Gastrocnemius medialis (tissue), 4 donors: ENCODE measurements around the gene MBL2.

Experiments used
- POLR2A ChIP-seq, 2 donors: fragments of 450-650 bp; IDR thresholded peaks; one replicate each; pipeline ENCODE4 v1.6.1; 2017; ENCODE audit warnings: antibody characterized with exemption in 2 of 2, mild to moderate bottlenecking in 2 of 2, moderate library complexity in 2 of 2
- TF ChIP-seq, protein P1 (sequence below), 5 experiments: fragments of 450-650 bp in 3 of 5; fragments of 200-600 bp in 2 of 5; sonication (generic) in 2 of 5; IDR thresholded peaks in 4 of 5; conservative IDR thresholded peaks in 1 of 5; 1 replicate in 4 of 5; 2 replicates in 1 of 5; pipeline ENCODE4 v1.5.1; 2016 to 2019; ENCODE audit warnings: antibody characterized with exemption in 5 of 5, mild to moderate bottlenecking in 3 of 5, moderate library complexity in 3 of 5

GRCh38 chr10:52811776-52812175 is 39.2 kb upstream of the MBL2 start:
- TF ChIP-seq, protein P1, sequence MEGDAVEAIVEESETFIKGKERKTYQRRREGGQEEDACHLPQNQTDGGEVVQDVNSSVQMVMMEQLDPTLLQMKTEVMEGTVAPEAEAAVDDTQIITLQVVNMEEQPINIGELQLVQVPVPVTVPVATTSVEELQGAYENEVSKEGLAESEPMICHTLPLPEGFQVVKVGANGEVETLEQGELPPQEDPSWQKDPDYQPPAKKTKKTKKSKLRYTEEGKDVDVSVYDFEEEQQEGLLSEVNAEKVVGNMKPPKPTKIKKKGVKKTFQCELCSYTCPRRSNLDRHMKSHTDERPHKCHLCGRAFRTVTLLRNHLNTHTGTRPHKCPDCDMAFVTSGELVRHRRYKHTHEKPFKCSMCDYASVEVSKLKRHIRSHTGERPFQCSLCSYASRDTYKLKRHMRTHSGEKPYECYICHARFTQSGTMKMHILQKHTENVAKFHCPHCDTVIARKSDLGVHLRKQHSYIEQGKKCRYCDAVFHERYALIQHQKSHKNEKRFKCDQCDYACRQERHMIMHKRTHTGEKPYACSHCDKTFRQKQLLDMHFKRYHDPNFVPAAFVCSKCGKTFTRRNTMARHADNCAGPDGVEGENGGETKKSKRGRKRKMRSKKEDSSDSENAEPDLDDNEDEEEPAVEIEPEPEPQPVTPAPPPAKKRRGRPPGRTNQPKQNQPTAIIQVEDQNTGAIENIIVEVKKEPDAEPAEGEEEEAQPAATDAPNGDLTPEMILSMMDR (IDR thresholded peaks at IDR 0.05 in 4 of 5, conservative IDR thresholded peaks at IDR 0.05 in 1 of 5), result no peak
- TF ChIP-seq POLR2A (IDR thresholded peaks at IDR 0.05), result no peak
